ENCODE results near the gene NRG4. TPM values are rescaled to one million over a fixed set of nuclear protein-coding genes. Genes with fewer than 3 reads are reported as not detected.
"Not testable (repeated sequence)": the region's sequence is repeated elsewhere in the genome, so short reads cannot be mapped to it uniquely, and the experiment has no call there.

NRG4 gene
- total RNA-seq, 3 donors from 2014 or later: 0.15 TPM; not detected in 2

DNA sequence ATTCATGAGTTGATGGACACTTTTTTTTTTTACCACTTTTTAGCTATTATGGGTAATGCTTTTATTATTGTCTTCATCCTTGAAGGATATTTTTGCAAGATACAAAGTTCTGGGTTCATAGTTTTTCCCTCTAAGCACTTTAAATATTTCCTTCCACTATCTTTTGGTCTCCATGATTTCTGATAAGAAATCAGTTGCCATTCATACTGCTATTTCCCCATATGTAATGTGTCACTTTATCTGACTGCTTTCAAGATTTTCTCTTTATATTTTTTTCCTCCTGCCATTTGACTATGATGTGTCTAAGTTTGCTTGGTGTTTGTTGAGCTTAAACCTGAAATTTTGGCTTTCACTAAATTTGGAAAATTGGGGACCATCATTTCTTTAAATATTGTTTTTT, 19.3 kb downstream of the NRG4 start:
- TF ChIP-seq POLR2A (IDR thresholded peaks at IDR 0.05) (no peak), POLR2AphosphoS5 (IDR thresholded peaks at IDR 0.05) (no peak)
- TF ChIP-seq, protein P1, sequence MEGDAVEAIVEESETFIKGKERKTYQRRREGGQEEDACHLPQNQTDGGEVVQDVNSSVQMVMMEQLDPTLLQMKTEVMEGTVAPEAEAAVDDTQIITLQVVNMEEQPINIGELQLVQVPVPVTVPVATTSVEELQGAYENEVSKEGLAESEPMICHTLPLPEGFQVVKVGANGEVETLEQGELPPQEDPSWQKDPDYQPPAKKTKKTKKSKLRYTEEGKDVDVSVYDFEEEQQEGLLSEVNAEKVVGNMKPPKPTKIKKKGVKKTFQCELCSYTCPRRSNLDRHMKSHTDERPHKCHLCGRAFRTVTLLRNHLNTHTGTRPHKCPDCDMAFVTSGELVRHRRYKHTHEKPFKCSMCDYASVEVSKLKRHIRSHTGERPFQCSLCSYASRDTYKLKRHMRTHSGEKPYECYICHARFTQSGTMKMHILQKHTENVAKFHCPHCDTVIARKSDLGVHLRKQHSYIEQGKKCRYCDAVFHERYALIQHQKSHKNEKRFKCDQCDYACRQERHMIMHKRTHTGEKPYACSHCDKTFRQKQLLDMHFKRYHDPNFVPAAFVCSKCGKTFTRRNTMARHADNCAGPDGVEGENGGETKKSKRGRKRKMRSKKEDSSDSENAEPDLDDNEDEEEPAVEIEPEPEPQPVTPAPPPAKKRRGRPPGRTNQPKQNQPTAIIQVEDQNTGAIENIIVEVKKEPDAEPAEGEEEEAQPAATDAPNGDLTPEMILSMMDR (IDR thresholded peaks at IDR 0.05): no peak
- intact Hi-C loops (cut with DNase I; ENCODE audit: low total_unique reads): loop anchor here (10.0 kb wide), 1 partner anchor 1008 kb away; no protein-coding TSS in a partner anchor

DNA sequence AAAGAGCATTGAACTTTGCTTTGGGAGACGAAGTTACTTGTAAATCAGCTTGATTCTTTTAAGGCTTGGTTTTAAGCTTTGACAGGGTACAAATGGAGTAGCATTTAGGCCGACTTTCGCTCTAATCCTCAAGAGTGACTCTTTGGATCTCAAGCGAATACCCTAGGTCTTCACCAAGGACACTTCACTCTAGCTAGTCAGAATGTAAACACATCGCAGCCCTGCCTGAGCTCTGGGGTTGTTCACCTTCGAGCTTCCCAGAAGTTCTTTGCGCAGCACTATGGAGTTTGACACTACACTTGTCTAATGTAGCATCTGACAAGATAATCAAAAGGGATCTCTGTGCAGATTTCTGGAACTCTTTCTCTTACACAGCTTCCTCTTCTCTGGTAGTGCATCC, 22.3 kb downstream of the NRG4 start:
- no peaks in the 10 kb centered on the region for H3K27me3 ChIP-seq
- H3K36me3 ChIP-seq: no peaks in the 10 kb centered on the region
- H3K4me1 ChIP-seq: no peaks in the 10 kb centered on the region
- H3K4me3 ChIP-seq: no peak overlapping the region
- TF ChIP-seq POLR2A (IDR thresholded peaks at IDR 0.05) (no peak), POLR2AphosphoS5 (IDR thresholded peaks at IDR 0.05) (no peak)
- TF ChIP-seq, protein P1 (IDR thresholded peaks at IDR 0.05): no peak
- DNase-seq (ENCODE audit: low spot score in 2 of 2): no peak
- intact Hi-C loops (cut with DNase I; ENCODE audit: low total_unique reads): loop anchor here (10.0 kb wide), 1 partner anchor 1005 kb away; no protein-coding TSS in a partner anchor
- no peak overlapping the region for H3K27ac ChIP-seq
- peaks cover 0 to 11% of the 10 kb centered on the region in 2 donors for H3K9me3 ChIP-seq

More for the DNA sequence above, 19.3 kb downstream of the NRG4 start:
- H3K27me3 ChIP-seq: no peaks in the 10 kb centered on the region
- peaks cover 0 to 11% of the 10 kb centered on the region in 2 donors for H3K9me3 ChIP-seq
- no peak for DNase-seq (ENCODE audit: low spot score in 2 of 2)
- no peaks in the 10 kb centered on the region for H3K36me3 ChIP-seq
- no peak overlapping the region for H3K27ac ChIP-seq
- H3K4me1 ChIP-seq: no peaks in the 10 kb centered on the region
- no peak overlapping the region for H3K4me3 ChIP-seq

DNA sequence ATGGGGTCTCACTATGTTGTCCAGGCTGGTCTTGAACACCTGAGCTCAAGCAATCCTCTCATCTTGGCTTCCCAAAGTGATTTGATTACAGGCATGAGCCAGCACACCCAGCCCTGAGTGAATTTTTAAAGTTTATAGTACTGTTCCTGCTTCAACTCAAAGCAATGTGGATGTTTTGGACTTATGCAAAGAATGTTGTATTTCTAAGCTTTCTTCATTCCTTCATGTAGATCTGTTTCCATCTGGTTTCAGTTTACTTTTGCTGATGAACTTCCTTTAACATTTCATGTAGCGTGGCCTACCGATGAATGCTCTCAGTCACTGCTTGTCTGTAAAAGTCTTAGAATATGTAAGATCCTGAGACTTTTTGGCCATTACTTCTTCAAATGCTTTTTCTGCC, 23.2 kb downstream of the NRG4 start:
- intact Hi-C loops (cut with DNase I; ENCODE audit: low total_unique reads): no loop called here
- no peaks in the 10 kb centered on the region for H3K36me3 ChIP-seq
- H3K4me3 ChIP-seq: no peak overlapping the region
- DNase-seq (ENCODE audit: low spot score in 2 of 2): no peak
- no peaks in the 10 kb centered on the region for H3K27me3 ChIP-seq
- no peak for TF ChIP-seq POLR2A (IDR thresholded peaks at IDR 0.05)
- TF ChIP-seq, protein P1 (IDR thresholded peaks at IDR 0.05): no peak
- no peaks in the 10 kb centered on the region for H3K4me1 ChIP-seq
- no peak overlapping the region for H3K27ac ChIP-seq
- peaks cover 0 to 11% of the 10 kb centered on the region in 2 donors for H3K9me3 ChIP-seq

DNA sequence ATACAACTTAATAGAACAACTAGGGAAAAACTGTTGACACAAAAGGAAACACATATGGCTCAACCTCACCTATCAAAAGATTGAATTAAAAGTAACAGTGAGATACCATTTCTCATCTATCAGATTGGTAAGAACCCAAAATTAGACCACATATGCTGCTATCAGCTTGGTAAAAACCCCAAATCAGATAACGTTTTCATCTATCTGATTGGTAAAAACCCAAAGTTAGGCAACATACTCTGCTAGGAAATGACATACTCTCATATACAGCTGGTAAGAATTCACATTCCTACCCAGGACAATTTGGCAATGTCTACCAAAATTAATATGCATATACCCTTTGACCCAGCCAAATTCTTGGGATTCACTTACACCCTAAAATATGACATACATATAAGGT, 26.3 kb downstream of the NRG4 start:
- no peaks in the 10 kb centered on the region for H3K4me1 ChIP-seq
- no peaks in the 10 kb centered on the region for H3K27me3 ChIP-seq
- H3K9me3 ChIP-seq: no peaks in the 10 kb centered on the region
- H3K36me3 ChIP-seq: no peaks in the 10 kb centered on the region
- intact Hi-C loops (cut with DNase I; ENCODE audit: low total_unique reads): no loop called here
- no peak for TF ChIP-seq POLR2AphosphoS5 (IDR thresholded peaks at IDR 0.05)
- no peak for TF ChIP-seq POLR2A (IDR thresholded peaks at IDR 0.05)
- TF ChIP-seq, protein P1 (IDR thresholded peaks at IDR 0.05): no peak
- no peak overlapping the region for H3K27ac ChIP-seq
- DNase-seq (ENCODE audit: low spot score in 2 of 2): no peak
- no peak overlapping the region for H3K4me3 ChIP-seq

DNA sequence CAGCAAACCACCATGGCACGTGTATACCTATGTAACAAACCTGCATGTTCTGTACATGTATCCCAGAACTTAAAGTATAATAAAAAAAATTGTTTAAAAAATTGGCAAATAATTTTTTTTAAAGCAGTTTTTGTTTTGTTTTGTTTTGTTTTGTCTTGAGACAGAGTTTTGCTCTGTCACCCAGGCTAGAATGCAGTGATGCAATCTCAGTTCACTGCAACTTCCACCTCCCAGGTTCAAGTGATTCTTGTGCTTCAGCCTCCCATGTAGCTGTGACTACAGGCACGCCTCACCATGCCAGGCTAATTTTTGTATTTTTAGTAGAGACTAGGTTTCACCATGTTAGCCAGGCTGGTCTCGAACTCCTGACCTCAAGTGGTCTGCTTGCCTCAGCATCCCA, 27.5 kb downstream of the NRG4 start:
- H3K4me1 ChIP-seq; H3K4me3 ChIP-seq; H3K27me3 ChIP-seq; H3K36me3 ChIP-seq; intact Hi-C loops (cut with DNase I; ENCODE audit: low total_unique reads); H3K9me3 ChIP-seq; DNase-seq (ENCODE audit: low spot score in 2 of 2); H3K27ac ChIP-seq: not testable (repeated sequence)

DNA sequence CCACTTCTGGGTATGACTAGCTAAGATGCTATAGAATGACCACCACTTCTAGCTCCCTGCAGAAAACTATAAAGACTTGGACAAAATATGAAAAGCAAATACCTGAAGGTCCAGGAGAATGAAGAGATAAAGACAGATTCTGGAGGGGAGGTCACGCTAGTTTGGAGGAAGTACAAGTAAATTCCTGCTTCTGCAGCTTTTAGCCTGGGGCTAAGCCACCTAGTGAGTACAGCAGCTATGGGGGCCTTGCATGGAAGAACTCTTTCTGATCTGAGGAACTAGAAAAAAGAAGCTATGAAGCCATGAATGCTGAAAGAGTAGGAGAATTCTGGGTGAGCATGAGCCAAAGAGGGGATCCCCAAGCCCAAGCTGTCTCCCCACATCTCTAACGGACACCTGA, 29.8 kb downstream of the NRG4 start:
- DNase-seq (ENCODE audit: low spot score in 2 of 2): no peak
- H3K27ac ChIP-seq: no peak overlapping the region
- no peak overlapping the region for H3K4me3 ChIP-seq
- TF ChIP-seq, protein P1 (IDR thresholded peaks at IDR 0.05): no peak
- TF ChIP-seq POLR2A (IDR thresholded peaks at IDR 0.05): no peak
- TF ChIP-seq POLR2AphosphoS5 (IDR thresholded peaks at IDR 0.05): no peak
- no peaks in the 10 kb centered on the region for H3K27me3 ChIP-seq
- no peaks in the 10 kb centered on the region for H3K9me3 ChIP-seq
- intact Hi-C loops (cut with DNase I; ENCODE audit: low total_unique reads): no loop called here
- no peaks in the 10 kb centered on the region for H3K36me3 ChIP-seq
- H3K4me1 ChIP-seq: no peaks in the 10 kb centered on the region
